IPS DF 4.7 (cell line): ENCODE results near the gene RIN2.

Experiments used
- DNase-seq: peaks from one replicate; pipeline ENCODE4 v3.0.0-alpha.2; 2013; ENCODE audit warnings: low spot score; ENCODE audit errors: extremely low read depth

The RIN2 gene

DNA sequence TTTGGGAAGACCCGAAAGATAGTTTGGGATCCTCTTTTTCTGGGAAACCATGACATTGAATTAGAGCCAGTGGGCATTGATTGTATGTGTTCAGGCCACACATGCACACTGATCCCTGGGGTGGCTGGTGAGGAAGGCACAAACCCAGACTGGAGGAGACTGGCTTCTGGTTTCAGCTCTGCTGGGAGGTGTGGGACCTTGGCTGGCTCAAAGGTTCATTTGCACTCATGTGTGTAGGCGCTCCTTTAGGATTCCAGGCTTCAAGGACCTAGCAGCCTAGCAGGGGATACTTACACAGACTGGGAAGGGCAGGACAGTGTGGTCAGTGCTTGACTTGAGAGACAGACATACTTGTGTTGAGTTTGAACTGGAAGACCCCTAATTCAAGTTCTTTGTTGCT, 7.2 kb downstream of the RIN2 start:
- DNase-seq, result no peak

DNA sequence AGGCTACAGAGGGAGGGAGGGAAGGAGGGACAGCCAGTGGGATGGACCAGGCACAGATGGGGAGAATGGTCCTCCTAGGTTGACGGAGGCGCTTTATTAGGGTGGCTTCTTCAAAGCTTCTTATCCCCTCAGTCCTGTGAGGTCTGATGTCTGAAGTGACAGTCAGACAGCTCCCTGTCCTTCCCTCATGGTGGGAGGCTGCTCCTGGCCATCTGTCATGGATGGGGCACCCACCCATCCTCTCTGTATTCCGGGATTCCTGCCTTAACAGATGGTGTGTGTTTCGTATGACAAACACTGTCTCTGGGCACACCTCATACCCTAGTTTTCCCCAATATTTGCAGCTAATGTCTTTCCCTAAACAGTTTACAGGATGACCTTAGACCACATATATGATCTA, 7.9 kb downstream of the RIN2 start:
- no peak for DNase-seq

DNA sequence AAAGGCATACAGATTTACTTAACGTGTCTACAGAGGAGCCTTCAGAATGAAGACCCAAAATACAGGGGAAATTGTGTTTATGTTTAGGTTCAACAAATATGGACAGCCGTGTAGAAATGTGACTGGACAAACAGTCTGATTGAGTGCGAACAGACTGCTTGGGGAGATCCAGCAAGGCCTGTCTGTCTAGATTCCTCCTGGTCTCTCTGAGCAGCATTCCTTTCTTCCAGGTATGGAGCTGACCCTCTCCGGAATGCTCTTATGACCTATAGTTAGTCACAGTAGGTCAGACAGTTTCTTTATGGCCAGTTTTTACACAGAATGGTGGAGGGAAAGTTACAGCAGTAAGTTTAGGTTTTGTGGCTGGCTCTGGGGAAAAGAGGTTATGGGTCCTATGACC, 9.0 kb downstream of the RIN2 start:
- DNase-seq, result no peak

DNA sequence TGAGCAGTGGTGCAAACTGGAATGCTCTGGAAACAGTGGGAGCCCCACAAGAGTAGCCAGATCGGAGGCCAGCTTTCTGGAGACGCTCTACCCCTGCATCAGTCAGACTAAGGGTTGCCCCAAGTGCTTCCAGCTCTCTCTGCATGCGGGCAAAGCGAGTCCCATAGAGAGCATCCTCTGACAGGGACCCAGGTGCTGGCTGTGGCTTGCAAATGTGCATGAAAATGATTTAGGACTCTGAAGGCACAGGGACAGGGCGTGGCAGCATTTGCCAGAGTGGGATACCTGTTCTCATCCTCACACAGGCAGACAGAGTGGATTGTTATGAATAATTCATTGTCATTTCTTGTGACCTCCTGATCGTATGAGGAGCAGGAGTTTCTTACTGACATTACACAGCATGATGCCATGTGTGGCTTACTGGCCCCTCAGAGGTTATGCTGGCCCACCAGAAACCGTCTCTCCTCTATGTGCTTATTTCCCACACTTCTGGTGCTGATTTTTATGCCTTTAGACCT, 10.3 kb downstream of the RIN2 start:
- DNase-seq, result no peak

DNA sequence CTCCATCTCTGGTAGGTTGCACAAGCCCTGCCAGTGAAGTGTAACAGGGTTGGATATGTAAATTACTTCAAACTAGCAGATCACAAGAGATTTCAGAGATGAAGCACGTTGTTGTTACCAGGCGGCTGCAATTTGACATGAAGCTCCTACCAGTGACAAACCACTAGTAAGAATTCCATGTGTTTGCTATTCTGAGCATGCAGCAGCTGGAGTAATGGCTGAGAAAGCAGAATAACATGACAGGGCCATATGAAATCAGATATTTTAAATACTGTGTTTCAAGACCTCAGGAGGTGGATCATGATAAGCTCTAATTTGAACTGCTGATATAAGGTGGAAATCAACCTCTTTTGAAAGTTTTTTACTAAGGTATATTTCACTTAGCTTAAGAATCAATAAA, 11.4 kb downstream of the RIN2 start:
- DNase-seq, result no peak

DNA sequence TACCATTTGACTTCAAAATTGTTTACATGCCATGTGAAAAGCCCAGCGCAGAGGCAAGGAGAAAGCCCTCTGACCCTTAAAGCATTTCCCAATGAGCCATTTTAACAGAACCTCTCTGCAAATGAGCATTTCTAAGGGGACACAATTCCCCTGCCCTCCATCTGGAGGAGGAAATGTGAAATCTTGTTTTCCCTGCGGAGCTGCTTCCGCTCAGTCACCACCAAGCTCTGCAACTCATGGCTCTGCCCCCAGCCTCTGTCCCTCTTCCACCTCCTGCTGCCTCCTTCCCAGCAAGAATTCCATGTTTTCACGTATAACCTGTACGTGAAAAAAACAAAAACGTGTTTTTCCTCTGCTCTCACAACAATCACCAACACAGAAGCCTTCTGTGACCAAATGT, 12.3 kb downstream of the RIN2 start:
- no peak for DNase-seq

DNA sequence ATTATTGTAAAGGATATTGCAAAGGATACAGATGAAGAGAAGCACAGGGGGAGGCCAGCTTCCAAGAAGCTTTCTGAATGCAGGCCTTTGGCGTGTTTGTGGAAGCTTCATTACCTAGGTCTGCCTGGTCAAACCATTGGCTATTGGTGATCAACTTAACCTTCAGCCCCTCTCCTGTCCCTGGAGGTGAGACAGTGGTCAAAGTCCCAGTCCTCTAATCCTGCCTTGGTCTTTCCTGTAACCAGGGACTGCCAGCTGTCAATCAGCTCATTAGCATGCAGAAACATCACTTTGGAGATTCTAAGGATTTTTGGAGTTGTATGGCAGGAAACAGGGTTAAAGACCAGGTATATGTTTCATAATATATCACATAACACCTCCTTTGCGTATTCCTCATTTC, 13.0 kb downstream of the RIN2 start:
- no peak for DNase-seq

DNA sequence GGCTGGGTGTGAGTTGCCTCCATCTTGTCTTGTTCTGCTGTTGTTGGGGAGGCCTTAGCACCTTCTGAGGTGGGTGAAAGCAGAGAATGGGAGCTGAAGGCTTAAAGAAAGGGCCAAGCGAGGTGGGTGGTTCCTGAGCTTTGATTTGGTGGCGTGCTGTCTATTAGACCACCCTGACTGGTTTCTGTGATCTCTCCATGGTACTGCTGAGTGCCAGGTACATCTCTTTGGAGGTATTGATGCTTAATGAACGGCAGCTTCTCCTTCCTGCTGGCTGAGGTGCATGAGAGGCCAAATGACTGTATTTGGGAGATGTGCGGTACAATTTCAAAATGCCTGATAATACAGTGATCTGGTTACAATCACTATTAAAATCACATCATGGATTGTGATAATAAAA, 15.4 kb downstream of the RIN2 start:
- no peak for DNase-seq

DNA sequence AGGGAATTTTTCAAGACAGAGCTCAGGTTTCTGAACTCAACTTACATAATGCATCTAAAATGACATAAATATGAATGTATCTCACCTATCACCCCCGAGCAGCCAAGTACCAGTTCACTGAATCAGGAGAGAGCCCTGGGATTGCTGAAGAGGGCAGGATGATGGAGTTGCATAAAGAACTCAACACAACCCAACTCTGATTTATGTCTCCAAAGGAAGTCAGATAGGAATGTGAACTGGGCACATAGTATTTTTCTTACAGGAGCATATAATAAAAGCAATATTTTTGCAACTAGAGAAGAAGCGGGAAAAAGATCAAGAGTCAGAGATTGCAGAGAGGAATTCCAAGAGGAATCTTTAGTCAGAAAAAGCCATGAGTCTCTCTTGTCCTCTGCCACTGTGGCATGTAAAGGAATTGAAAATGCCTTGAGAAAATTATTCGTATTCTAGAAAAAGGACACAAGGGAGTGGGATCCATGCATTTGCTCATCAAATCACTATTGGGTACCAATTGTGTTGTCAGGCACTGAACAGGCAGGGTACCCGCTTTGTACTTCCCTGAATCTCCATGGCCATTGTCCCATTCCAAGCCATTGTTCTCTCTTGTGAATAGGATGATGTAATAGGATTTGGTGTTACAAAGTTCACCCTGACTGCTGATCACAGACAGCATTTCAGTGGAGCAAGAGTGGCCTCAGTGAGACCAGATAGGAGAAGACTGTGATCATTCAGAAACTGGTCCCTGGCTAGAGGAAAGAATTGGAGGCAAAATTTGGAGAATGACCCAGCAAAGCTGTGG, 16.3 kb downstream of the RIN2 start:
- DNase-seq, result no peak

DNA sequence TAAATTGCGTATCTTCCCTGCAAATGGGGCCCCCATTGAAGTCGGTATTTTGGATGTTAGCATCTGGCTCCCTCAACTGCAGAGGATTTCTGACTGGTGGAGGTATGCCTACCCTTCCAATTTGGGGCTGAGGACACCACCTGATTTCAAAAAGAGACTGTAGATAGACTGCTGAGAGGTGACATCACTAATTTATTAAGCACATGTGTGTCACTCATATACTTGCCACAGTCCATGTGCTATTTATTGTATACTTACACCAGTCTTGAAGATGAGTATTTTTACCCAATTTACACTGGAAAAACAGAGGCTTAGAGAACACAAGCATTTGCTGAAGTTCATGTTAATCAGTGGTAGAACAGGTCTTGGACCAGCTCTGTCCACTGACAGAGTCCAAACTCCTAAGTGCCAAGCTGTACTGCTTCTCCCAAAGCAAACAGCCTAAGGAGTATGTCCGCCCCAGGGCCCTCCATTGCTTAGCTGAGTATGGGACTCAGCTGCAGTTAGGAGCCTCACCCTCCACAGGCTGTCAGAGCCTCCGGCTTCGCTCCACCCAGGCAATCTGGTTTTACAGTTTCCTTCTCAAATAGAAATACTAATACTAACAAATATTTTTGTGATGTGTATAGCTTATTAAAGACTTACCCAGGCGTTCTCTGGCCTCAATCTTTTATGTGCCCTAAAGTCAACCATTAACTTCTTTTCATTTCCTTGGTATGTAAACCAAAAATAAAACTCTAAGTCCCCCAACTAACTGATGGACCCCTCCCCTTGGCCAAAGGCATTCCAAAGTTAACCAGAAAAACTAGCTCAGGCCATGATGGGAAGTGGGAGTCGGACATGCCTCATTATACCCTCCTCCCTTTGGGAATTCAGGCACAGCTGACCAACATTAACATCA, 17.5 kb downstream of the RIN2 start:
- DNase-seq, result no peak

DNA sequence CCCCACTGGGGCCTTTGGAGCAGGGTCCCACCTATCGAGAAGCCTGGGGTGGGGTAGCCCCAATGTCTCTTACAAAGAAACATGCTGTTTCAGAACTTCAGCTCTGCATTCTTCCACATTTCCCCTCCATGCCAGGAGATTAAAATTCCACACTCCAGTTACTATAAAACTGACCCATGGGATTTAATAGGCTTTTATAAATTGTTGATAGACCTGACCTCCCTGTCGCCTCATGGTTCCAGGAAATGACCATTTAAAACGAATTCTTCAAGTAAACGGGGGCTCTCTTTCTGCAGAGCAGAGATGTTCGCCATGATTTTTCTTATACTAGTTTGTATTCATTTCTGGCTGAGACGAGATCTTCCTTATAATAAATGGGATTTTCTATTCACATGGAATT, 19.3 kb downstream of the RIN2 start:
- DNase-seq, result no peak

DNA sequence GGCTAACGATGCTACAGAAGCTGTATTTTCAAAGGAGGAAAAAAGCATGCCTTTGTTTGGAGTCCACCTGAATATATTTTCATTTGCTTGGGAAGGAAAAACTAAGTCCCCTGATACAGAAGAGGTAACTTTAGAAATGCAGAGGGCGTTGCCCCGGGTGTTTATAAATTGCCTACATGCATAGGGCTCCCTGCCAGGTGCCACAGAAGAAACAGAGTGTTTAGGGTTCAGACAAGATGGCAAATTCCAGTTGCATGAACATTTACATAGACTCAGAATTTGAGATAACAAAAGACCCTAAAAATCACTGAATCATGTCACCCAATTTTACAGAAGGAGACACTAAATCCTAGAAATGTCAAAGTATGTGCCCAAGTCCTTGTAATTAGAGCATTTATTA, 19.9 kb downstream of the RIN2 start:
- DNase-seq, result no peak

DNA sequence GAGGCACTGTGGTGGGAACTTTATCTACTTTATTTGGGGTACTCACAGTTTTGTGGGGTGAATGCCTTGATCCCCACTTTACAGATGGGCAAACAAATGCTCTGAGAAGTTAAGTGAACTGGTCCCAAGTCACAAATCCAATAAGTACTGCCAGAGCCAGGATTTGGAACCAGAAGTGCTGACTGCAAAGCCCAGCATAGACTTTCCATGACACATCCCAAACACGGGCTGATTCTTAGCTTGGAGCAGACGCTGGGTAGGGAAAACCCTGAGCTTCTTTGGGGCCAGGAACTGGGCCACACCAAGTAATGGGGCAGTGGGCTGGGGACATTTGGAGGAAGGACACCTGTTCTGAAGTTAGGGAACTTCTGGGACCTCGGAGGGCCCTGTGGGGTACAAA, 20.3 kb downstream of the RIN2 start:
- no peak for DNase-seq

DNA sequence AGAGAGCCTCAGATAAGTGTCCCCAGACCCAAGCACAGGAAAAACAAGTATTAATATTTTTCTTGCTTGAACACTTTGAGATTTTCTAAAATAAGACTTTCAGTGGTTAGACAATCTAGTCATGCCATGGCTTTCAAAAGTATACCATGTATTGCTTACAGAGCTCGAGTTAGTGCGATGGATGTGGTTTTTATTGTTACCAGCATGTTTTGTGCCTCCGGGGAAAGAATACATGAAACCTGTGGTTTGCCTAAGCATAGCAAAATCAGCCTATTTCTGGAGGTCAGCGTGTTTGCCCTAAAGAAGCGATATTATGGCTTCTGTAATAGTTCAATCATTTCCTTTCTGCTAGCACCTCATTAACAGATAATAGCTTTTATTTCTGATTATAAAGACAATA, 21.6 kb downstream of the RIN2 start:
- no peak for DNase-seq

DNA sequence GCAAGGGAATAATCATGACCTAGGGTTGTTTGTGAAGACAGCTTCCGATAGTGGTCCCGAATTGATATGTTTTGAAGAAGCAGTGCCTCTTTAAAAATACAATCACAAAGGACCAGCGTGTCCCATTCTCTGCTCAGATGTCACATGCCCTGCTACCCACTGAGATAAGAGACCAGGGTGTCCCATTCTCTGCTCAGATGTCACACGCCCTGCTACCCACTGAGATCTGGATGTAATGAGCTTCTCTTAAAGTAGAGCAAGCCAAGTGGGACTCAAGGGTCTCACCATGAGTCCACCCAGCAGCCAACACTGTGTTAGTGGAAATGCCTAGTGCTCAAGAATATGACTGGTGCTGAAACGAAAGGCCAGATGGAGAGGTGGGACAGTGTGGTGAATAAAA, 22.2 kb downstream of the RIN2 start:
- DNase-seq, result no peak

DNA sequence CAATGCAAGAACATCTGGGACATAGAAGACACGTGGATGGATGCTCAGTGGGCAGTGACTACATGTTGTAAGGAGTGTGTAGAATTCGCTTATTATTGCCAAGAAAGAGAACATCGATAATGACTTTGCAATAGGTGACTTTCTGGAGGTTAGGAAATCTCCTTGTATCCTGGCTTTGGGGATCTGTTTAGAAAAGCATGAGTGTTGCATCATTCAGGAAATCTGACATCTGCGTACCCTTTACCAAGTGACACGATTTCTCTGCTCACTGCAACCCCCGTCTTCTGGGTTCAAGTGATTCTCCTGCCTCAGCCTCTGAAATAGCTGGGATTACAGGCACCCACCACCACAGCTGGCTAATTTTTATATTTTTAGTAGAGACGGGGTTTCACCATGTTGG, 23.2 kb downstream of the RIN2 start:
- DNase-seq, result no peak

DNA sequence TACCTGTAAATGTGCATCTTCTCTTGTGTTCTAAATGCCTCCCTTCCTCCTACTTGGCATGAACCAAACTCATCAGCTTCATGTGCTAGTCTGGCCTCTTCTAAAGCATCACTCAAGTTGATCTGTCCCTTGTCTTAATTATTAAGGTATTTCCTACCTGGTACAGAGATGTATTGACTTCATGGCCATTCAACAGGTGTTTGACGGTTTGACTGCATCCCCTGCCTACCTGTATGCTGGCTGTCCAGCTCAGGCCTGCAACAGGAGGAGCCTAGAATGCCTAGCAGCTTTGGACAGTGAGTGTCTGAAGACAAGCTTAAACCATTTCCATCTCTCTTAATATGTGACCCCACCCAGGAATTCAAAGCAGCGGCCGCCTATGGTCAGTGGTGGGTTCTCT, 24.6 kb downstream of the RIN2 start:
- no peak for DNase-seq

DNA sequence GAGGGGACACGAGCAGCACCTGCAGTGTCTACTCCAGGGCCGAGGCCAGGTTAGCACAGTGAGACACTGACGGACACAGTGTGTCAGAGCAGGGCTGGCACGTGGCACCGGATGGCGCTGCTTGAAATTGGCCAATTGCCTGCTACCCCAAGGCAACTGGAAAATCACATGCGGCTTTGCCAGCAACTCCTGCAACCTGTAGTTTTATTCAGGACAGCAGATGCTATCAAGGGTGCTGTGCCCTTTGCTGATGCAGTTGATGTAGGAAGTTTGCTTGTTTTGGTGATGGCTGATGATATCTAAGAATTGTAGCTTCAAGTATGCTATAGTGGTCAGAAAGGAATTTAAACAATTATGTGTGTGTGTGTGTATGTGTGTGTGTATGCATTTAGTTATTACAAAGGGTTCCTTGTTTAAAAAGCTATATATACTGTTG, 25.9 kb downstream of the RIN2 start:
- DNase-seq, result no peak

DNA sequence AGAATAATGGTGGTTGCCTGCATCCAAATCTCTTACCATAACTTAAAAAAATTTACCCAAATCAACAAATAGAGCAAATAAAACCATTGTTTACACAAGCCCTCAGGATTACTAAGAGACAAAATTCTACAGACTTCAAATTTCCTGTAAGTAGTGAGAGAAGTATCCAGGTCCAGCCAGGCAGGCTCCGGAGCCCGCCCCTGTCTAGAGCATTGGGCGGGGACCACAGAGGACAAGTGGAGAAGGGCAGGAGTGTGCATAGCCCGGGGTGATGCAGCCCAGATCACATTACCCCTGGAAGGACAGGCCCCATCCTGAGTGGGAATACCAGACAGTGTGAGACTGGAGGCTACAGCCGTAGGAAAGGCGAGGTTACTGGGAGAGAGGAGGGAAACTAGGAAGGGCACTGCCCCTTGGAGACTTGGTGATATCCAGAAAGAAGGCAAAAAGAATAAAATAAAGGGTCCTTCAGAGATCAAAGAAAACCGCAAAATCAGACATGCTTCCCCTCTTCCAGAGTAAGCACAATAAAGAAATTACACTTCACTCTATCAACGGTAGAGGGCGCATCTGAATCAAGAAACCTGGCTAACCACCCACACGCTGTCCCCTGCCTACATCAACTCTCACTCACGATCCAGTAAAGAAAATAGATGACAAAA, 26.6 kb downstream of the RIN2 start:
- DNase-seq, result no peak

DNA sequence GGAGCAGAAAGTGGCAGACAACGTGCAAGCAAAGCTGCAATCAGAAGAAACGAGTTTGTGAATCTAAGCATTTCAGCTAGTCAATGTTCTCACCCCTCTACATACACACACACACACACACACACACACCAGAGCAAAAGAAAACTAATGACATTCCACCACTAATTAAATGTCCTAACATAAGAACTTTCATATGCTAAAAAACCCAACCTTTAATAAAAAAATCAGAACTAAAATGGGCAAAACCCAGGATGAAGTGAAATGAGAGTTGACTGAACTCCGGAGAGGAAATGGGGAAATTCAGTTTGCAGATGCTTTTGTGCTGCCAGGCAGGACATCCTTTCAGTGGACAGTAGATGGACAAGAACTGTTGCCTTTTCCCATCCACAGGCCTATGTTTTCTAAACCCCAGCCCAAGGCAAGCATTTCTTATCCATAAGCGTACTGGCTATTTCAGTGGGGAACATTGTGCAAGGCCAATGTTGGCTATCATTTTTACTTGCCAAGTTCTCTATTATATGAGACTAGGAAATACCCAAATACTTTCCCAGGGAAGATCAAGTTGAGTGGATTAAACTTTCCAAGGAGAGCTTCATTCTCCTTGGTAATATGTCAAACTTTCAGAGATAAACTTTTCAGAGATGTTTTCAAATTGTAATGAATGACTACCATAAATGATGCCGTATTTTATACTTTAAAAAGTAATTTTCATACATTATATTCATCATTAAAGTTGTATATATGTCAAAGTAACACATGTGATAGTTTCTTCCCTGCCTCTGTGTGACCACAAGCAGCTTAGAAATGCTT, 27.3 kb downstream of the RIN2 start:
- no peak for DNase-seq

DNA sequence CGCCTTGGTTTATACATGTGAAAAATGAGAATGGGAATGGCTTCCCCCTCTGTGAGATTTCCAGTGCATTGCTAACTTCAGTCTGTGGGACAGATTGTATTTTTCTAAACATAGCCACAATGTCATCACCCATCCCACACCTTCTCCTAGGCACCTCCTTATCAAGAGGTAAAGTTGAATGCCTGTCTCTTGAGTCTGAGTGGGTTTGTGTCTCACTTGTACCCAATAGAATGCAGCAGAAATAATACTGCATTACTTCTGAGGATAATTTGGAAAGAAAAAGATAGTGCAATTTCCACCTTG, 27.9 kb downstream of the RIN2 start:
- no peak for DNase-seq
